HG02973 (cell line): ENCODE measurements around the gene TTC34.
"Not testable (repeated sequence)": the region's sequence is repeated elsewhere in the genome, so short reads cannot be mapped to it uniquely, and the experiment has no call there.

Experiments
- ATAC-seq: cut with Tn5 transposase; IDR thresholded peaks from one replicate; pipeline ENCODE4 v1.9.1; 2021; ENCODE audit warnings: moderate library complexity; ENCODE audit not compliant: unreplicated experiment

Gene TTC34

DNA sequence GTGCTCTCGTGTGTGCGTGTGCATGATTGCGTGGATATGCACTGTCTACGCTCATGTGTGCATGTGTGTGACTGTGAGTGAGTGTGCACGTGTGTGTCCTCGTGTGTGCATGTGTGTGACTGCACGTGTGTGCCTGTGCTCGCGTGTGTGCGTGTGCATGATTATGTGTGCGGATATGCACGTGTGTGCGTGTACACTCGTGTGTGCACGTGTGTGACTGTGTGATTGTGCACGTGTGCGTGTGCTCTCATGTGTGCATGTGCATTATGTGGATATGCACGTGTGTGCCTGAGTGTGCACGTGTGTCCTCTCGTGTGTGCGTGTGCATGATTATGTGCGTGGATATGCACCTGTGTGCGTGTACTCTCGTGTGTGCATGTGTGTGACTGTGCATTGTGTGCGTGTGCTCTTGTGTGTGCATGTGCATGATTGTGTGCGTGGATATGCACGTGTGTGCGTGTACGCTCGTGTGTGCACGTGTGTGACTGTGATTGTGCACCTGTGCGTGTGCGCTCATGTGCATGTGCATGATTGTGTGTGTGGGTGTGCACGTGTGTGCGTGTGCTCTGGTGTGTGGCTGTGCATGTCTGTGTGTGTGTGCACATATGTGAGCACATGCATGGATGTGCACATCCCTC lies 170.9 kb downstream of the TTC34 start:
- ATAC-seq: no peak

DNA sequence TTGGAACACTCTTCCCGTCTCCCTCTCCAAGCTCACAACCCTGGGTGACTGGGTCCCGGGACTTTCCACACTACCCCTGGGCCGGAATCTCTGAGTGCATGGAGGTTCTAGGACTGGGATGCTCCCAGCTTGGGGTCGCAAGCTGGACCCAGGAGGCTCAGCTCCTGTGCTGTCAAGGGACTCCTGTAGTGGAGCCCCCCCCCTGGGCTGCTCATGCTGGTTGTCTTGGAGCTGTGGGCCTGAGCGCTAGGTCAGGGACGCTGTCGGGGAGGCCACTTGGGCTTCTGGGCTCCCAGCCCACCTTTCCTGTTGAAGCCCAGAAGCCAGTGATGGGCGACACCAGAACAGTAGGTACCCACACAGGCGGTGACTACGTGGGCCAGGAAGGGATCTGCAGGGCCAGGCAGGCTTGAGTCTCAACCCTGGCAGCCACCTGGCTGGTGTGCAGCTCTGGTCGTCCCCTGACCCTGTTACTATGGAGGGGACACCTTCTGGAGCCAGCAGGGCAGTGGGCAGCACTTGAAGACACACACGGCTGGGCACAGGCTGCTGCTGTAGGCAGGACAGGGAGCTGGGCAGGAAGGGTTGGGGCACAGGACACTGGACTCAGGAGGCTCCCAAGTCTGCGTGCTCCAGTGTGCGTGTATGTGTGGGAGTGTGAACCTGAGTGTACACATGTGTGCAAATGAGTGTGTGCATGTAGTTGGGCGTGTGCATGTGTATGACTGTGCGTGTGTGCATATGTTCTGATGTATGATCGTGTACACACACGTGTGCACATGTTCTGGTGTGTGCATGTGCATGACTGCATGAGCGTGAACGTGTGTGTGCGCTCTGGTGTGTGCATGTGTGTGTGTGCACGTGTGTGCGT lies 171.6 kb downstream of the TTC34 start:
- no peak for ATAC-seq

DNA sequence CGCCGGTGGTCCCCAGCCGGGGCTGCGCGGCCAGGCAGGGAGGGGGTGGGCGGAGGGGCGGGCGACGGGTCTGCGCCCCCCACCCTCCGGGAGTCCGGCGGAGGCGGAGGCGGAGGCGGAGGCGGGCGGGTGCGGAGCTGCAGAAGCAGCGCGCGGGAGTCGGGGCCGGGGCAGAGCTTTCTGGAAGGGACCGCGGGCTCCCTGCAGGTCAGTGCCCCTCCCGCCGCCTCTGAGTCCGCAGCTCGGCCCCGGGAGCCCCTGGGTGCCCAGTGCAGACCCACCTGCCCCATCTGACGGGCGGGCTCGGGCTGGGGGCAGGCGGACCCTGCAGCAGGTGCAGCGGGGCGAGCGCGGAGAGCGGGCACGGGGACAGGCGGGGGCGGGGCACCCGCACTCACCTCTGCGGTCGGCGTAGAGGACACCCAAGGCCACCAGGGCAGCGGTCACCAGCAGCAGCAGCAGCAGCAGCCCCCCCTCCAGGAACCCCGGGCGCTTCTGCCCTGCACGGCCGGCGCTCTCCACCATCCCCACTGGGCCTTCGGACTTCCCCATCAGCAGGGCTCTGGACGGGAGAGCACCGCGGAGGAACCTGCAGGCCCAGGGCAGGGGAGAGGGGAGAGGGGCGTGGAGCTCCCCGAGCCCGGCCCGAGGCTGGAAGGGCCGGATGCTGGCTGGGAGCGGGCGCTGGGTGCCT lies 172.4 kb downstream of the TTC34 start:
- ATAC-seq: no peak

DNA sequence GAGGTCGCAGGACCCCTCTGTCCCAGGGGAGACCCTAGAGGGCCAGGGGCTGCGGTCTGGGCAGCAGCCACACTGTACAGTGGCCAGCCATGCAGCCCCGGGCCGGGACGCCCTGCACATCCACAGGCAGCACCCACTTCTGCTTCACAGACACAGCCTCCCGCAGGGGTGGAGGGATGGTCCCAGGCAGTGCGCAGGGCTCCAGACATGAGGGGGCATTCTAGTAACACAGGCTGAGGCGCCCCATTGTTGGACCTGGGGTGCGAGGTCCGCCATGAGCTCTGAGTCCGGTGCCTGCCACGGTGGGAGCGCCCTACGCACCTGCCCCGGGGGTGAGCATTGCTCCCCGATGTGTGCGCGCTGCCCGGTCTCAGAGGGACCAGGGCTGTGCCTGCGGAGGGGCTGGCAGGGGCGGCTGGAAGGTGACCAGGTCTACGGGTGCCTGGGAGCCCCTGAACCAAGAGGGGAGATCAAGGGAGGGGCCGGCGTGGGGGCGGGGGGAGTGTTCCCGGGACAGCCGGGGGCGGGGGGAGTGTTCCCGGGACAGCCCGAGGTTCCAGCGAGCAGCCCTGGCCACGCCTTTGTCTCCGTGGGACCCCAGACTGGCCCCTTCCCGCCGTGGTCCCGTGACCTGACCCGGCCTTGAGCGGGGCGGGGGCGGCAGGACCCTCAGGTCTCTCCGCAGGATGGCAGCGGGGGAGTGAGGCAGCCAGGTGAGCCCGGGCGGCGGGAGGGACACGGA lies 173.1 kb downstream of the TTC34 start:
- no peak for ATAC-seq

DNA sequence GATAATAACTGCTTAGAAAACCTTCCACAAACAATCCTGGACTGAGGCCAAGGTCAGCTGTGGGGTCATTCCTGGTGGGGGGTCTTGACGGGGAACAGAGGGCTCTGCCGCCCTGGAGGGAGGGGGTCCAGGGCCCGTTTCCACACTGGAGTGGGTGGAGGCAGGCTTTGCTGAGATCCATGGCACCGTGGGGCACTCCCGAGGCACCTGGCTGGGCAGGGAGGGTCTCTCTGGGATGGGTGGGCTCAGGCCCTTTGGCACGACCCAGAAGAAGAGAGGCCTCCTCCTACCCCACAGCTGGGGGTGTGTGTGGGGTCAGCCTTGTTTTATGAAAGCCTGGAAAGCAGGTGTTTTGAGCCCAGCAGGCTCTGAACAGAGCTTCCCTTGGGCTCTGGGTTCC lies 173.7 kb downstream of the TTC34 start:
- ATAC-seq: no peak

DNA sequence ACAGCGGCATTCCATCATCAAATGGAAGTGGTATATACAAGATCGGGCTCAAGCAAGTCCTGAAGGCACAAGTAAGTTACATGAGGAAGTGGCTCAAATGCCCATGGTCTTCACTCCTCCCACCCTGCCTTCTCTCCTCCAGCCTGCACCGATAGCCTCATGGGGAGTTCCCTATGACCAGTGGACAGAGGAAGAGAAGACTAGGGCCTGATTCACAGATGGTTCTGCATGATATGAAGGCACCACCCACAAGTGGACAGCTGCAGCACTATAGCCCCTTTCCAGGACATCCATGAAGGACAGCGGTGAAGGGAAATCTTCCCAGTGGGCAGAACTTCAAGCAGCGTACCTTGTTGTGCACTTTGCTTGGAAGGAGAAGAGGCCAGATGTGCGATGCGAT lies 175.7 kb downstream of the TTC34 start:
- ATAC-seq: not testable (repeated sequence)

DNA sequence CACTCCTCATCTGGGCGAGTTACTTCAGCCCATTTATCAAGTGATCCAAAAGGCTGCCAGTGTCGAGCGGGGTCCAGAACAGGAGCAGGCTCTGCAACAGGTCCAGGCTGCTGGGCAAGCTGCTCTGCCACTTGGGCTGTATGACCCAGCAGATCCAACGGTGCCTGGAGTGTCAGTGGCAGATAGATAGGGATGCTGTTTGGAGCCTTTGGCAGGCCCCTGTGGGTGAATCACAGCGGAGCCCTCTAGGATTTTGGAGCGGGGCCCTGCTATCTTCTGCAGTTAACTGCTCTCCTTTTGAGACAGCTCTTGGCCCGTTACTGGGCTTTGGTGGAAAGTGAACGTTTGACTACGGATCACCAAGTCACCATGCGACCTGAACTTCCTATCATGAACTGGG lies 176.2 kb downstream of the TTC34 start:
- no peak for ATAC-seq

DNA sequence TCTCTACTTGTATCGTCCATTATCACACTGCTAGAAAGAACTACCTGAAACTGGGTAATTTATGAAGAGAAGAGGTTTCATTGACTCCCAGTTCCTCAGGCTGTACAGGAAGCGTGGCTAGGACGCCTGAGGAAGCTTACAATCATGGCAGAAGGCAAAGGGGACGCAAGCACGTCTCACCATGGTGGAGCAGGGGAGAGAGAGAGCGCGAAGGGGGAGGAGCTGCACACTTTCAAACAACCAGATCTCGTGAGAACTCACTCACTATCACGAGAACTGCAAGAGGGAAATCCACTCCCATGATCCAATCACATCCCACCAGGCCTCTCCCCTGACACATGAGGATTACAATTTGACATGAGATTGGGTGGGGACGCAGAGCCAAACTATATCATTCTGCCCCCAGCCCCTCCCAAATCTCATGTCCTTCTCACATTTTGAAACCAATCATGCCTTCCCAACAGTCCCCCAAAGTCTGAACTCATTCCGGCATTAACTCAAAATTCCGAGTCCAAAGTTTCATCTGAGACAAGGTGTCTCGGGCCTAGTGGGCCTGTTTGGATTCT lies 176.7 kb downstream of the TTC34 start:
- ATAC-seq: no peak

DNA sequence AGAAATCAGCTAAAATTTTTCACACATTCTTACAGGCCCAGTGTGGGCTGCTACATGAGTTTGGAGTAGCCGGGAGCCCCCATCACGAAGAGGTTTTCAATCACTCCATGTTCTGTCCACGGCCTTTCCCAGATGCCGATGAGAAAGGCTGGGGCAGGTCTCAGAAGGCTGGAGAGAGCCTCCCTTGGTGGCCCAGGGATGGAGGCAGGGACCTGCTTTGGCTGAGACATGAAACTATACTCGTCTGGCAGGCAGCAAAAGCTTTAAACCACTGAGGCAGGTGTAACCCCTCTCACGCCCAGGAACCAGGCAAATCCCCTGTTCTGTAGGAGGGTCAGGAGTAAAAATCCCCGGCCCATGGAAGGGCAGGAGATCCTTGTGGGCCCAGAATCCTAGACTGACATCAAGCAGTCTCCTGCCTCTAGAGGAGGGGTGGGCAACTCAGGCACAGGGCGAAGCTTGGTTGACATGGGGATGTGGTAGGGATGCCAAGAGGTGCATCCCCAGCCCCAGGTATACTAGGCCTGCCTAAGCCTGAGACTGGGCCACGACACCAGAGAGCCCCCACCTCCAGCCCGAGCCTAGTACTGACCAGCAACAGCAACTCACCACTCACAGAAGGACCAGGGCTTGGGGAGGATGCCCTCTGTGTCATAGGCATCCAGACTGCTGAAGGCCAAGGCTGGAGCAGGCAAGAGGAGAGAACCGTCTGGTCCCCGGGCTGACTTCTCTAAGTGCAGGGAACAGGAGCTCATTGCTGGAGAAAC lies 177.7 kb downstream of the TTC34 start:
- no peak for ATAC-seq

DNA sequence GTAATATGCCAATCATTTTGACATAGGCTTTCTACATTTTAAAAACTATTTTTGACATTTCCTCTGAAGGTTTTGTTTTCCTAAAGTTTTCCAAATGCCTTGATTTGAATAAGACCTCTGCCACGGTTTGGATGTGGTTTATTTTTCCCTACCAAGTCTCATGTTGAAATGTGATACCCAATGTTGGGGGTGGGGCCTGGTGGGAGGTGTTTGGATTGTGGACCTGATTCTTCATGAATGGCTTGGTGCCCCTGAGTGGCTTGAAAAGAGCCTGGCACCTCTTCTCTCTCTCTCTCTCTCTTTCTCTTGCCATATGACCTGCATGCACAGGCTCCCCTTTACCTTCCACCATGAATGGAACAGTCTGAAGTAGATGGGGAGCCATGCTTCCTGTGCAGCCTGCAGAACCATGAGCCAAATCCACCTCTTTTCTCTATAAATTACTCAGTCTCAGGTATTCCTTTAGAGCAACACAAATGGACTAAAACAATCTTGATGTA lies 183.5 kb downstream of the TTC34 start:
- no peak for ATAC-seq

DNA sequence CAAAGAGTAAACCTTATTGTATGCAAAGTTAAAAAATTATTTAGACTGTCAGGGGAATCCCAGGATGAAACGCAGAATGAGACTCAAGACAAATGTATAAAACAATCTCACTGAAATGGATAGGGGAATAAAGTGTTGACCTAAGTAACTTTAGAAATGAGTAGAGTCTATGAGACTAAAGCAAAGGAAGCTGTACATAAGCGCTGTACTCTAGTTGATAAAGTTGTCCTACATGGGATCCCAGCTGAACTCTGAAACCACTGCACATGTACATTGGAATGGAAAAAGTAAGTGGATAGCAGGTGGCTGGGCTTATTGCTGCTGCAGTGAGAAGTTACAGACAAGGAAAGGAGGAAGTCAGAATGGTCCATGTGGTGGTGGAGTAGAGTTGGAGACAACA lies 187.3 kb downstream of the TTC34 start:
- ATAC-seq: no peak

DNA sequence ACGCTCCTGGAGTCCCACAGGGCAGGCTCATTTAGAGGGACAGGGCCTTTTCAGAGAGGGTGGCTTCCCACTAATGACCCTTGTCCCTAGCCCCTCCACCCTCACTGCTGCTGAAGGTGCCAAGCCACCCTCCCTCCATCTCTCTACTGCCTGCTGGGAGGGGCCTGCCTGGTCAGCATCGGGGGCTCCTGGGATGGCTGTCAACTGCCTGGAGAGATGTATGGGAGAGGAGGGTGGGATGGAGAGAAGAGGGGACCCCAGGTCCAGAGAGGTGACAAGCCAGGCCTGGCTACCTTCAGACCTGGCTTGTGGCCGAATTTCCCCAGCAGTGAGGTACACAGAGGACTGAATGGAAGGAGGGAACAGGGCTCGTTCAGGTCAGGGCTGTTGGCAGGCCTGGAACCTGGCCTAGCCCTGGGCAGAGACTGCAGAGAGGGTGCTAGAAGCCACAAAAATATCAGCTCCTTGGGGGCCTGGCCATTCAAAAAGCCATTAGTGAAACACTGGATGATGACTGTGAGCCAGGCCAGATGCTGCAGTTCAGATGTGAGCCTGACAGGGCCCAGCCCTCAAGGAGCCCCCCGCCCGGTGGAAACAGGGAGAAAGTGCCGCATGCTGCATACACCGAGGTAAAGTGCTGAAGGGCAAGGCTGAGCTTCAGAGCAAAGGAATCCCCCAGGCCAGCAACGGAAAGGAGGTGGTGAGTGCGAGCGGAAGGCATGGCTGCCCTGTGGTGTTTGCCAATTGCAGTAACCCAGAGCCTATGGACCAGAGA lies 188.7 kb downstream of the TTC34 start:
- no peak for ATAC-seq

DNA sequence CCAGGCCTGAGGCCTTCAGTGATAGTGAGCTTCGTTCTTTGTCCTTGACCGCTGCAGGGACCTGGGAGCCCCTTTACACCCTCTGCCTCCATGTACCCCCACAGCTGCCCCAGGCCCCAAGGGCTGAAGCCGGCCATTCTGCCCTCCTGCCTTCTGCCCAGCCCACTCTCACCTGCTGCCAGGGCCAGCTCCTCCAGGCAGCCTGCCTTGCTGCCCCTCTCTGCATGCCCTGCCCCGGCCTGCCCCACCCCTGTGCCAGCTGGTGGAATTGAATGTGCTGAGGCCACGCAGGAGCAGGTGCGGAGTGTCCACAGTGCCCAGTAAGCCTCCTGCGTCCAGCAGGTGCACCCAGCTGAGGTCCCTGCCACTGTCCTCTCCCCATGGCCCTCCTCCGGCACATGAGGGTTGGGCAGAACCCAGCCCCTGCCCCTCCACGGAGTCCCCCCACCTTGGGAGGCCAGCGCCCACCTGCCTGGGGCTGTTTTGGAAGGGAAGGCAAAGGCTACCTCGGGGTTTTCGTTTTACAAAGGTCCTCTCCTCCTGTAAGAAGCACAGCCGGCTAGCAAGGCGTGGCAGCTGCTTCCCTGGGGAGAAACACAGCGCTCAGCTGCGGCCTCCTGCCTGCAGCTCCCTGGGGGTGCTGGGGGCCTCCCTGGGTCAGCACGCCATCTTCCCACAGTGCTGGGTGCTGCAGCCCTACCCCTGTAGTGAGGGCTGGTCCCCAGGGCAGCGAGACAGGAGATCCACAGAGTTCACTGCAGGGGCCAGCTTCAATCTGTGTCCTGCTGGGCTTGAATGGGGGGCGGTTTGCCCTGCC lies 189.7 kb downstream of the TTC34 start:
- ATAC-seq: no peak

DNA sequence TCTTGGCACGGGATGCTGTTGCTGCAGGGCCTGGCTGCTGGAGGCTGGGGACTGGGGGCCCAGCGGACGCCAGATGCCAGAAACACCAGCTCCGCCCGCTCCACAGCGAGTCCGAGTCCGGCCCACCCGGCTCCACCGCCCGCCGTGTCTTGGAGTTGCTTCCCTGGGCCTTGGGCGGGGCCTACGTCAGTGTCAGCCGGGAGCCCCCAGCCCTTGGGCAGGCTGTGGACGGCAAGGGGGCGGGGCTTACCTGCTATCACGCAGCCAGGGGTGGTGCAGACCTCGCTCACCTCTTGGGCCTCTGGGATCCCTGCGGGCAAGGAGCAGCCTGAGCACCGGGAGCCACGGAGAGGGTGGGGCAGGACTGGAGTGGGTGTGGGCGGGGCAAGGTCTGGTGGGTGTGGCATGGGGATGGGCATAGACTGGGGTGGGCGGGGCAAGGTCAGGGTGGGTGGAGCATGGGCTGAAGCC lies 190.4 kb downstream of the TTC34 start:
- no peak for ATAC-seq

DNA sequence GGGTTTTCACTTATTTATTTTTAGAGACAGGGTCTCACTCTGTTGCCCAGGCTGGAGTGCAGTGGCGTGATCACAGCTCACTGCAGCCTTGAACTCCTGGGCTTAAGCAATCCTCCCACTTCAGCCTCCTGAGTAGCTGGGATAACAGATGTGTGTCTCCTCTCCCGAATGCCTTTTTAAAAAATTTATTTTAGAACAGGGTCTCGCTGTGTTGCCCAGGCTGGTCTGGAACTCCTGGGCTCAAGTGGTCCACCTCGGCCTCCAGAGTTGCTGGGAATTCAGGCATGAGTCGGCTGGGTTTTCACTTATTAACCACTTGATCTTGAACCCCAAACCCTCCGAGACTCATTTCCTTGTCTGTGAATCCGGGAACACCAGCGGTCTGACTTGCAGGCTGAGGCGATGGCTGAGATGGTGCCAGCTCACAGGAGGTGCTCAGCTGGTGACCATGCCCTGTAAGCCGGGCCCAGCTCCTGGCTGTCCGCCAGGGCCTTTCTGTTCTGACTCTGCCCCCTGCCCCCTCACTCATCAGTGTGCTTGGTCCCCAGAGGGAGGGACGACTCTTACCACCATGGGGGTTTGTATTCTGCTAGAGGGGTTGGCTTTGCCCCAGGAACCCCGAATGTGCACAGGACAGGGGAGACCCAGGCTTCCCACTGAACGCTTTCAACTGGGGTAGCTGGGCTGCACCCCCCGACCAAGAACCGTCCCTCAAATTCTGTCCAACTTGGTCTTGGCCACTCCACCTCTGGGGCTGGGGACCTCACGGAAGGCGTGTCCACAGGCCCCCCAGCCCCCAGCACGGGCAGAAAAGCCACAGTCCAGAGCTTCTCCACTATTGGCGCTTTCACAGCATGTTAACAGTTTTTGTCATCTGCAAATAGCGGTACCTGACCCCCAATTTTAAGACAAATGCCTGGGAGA lies 191.2 kb downstream of the TTC34 start:
- ATAC-seq: no peak

DNA sequence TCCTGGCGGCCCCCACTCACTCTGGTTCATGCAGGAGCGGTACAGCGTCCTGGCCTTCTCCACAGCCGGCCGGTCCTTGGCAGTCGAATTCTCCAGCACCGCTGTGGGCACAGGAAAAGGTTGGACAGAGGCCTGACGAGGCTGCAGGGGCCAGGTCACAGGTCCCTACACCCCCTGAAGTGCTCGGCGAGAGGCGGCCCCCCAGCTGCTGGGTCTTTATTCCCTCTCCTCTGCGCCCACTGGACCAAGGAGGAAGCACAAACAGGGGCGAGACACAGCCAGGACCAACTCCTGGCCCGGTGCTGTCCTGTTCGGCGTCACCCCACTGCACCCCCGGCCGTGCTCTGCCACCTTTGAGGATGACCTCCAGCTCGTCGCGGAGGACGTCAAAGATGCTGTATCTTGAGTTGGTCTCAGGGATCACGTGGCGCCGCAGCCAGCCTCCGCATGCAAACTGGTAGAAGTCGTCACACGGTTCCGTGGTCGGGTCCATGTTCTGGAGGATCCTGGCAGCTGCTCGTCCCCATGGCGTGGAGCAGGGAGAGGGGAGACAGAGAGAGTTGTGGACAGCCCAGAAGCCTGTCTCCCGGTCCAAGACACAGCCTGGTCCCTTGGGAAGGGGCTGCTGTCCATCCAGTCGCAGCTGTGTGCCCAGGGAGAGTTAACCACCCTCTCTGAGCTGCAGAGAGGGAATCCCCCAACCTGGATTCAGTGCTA lies 192.0 kb downstream of the TTC34 start:
- no peak for ATAC-seq
